ENCODE data around the gene LGALS14.

LGALS14 gene

GRCh38 chr19:39735688-39736087, 31.4 kb downstream of the LGALS14 start:
- H3K36me3 ChIP-seq (ENCODE audit: insufficient read depth, low read length), result no peaks in the 10 kb centered on the region
- DNase-seq (no peak), ATAC-seq (ENCODE audit: insufficient read depth, low read depth) (no peak)
- no peak overlapping the region for H2AFZ ChIP-seq (ENCODE audit: low read depth, low read length)
- no peaks in the 10 kb centered on the region for H3K9me3 ChIP-seq (ENCODE audit: insufficient read depth, low read length, severe bottlenecking)
- H3K4me2 ChIP-seq (ENCODE audit: insufficient read depth, low read length), result no peak overlapping the region
- H3K79me2 ChIP-seq (ENCODE audit: insufficient read depth, low read length), result no peaks in the 10 kb centered on the region
- no peak for TF ChIP-seq EZH2 (IDR thresholded peaks at IDR 0.05; ENCODE audit: borderline replicate concordance, low read depth, low read length, severe bottlenecking)
- TF ChIP-seq, protein P1, sequence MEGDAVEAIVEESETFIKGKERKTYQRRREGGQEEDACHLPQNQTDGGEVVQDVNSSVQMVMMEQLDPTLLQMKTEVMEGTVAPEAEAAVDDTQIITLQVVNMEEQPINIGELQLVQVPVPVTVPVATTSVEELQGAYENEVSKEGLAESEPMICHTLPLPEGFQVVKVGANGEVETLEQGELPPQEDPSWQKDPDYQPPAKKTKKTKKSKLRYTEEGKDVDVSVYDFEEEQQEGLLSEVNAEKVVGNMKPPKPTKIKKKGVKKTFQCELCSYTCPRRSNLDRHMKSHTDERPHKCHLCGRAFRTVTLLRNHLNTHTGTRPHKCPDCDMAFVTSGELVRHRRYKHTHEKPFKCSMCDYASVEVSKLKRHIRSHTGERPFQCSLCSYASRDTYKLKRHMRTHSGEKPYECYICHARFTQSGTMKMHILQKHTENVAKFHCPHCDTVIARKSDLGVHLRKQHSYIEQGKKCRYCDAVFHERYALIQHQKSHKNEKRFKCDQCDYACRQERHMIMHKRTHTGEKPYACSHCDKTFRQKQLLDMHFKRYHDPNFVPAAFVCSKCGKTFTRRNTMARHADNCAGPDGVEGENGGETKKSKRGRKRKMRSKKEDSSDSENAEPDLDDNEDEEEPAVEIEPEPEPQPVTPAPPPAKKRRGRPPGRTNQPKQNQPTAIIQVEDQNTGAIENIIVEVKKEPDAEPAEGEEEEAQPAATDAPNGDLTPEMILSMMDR (IDR thresholded peaks at IDR 0.05; ENCODE audit: borderline replicate concordance, extremely low read depth, low read length, poor library complexity, severe bottlenecking), result no peak
- no peaks in the 10 kb centered on the region for H4K20me1 ChIP-seq (ENCODE audit: insufficient read depth, low read length)
- H3K4me3 ChIP-seq (ENCODE audit: low read depth in 1 of 2, low read length in 2 of 2), result no peak overlapping the region
- no peak overlapping the region for H3K27ac ChIP-seq (ENCODE audit: low read length)
- no peaks in the 10 kb centered on the region for H3K4me1 ChIP-seq (ENCODE audit: insufficient read depth, low read length)
- H3K27me3 ChIP-seq (ENCODE audit: insufficient read depth, low read length, poor library complexity), result peaks cover 24% of the 10 kb centered on the region
- H3K9ac ChIP-seq (ENCODE audit: low read depth, low read length), result no peak overlapping the region

DNA sequence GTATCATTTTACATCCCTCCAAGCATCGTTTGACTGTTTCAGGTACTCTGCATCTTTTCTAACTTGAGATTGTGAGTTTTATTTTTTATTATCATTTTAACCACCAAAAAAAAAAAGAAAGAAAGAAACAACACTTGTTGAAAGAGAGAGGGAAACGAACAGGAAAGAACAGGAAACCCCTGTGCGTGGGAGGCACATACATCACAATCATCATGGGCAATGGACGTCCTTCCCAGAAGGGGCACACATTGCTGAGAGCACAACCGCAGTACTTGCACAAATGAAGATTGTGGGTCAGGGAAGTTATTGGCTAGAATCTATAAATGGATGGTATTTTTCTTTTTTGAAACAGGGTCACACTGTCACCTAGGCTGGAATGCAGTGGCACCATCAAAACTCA, 31.8 kb downstream of the LGALS14 start:
- no peaks in the 10 kb centered on the region for H4K20me1 ChIP-seq (ENCODE audit: insufficient read depth, low read length)
- DNase-seq (no peak), ATAC-seq (ENCODE audit: insufficient read depth, low read depth) (no peak)
- no peaks in the 10 kb centered on the region for H3K79me2 ChIP-seq (ENCODE audit: insufficient read depth, low read length)
- no peak overlapping the region for H3K4me3 ChIP-seq (ENCODE audit: low read depth in 1 of 2, low read length in 2 of 2)
- H3K9ac ChIP-seq (ENCODE audit: low read depth, low read length), result no peak overlapping the region
- no peak for TF ChIP-seq EZH2 (IDR thresholded peaks at IDR 0.05; ENCODE audit: borderline replicate concordance, low read depth, low read length, severe bottlenecking)
- TF ChIP-seq, protein P1 (IDR thresholded peaks at IDR 0.05; ENCODE audit: borderline replicate concordance, extremely low read depth, low read length, poor library complexity, severe bottlenecking), result no peak
- H3K27me3 ChIP-seq (ENCODE audit: insufficient read depth, low read length, poor library complexity), result peaks cover 24% of the 10 kb centered on the region
- no peak overlapping the region for H3K4me2 ChIP-seq (ENCODE audit: insufficient read depth, low read length)
- no peak overlapping the region for H3K27ac ChIP-seq (ENCODE audit: low read length)
- H3K36me3 ChIP-seq (ENCODE audit: insufficient read depth, low read length), result no peaks in the 10 kb centered on the region
- no peaks in the 10 kb centered on the region for H3K9me3 ChIP-seq (ENCODE audit: insufficient read depth, low read length, severe bottlenecking)
- no peak overlapping the region for H2AFZ ChIP-seq (ENCODE audit: low read depth, low read length)
- H3K4me1 ChIP-seq (ENCODE audit: insufficient read depth, low read length), result no peaks in the 10 kb centered on the region

- Histone ChIP-seq H3K36me3 (ENCODE audit: insufficient read depth, low read length) (no peaks in the 10 kb centered on the region), H3K27me3 (ENCODE audit: insufficient read depth, low read length, poor library complexity) (peaks cover 20% of the 10 kb centered on the region), H3K79me2 (ENCODE audit: insufficient read depth, low read length) (no peaks in the 10 kb centered on the region), H3K4me2 (ENCODE audit: insufficient read depth, low read length) (no peak overlapping the region), H3K4me1 (ENCODE audit: insufficient read depth, low read length) (no peaks in the 10 kb centered on the region), H2AFZ (ENCODE audit: low read depth, low read length) (no peak overlapping the region), H4K20me1 (ENCODE audit: insufficient read depth, low read length) (no peaks in the 10 kb centered on the region), H3K27ac (ENCODE audit: low read length) (no peak overlapping the region), H3K4me3 (ENCODE audit: low read depth in 1 of 2, low read length in 2 of 2) (no peak overlapping the region), H3K9ac (ENCODE audit: low read depth, low read length) (no peak overlapping the region), H3K9me3 (ENCODE audit: insufficient read depth, low read length, severe bottlenecking) (no peaks in the 10 kb centered on the region)
- ATAC-seq (ENCODE audit: insufficient read depth, low read depth), result no peak
- DNase-seq, result no peak
- TF ChIP-seq, protein P1 (IDR thresholded peaks at IDR 0.05; ENCODE audit: borderline replicate concordance, extremely low read depth, low read length, poor library complexity, severe bottlenecking), result no peak
- no peak for TF ChIP-seq EZH2 (IDR thresholded peaks at IDR 0.05; ENCODE audit: borderline replicate concordance, low read depth, low read length, severe bottlenecking)
Observed at GRCh38 chr19:39737351-39737750, 33.1 kb downstream of the LGALS14 start.

GRCh38 chr19:39737891-39738290, 33.6 kb downstream of the LGALS14 start, which contains the start of gene CLC:
Gene CLC (minus strand): TSS chr19:39738029. CDS start chr19:39737952, 77 bp downstream.
- no peak within 1 kb of the TSS for H3K4me3 ChIP-seq (ENCODE audit: low read depth in 1 of 2, low read length in 2 of 2)
- H3K9me3 ChIP-seq (ENCODE audit: insufficient read depth, low read length, severe bottlenecking), result no peaks in the 10 kb centered on the region
- no peak within 1 kb of the TSS for H3K27ac ChIP-seq (ENCODE audit: low read length)
- no peak within 1 kb of the TSS for H3K9ac ChIP-seq (ENCODE audit: low read depth, low read length)
- H3K4me2 ChIP-seq (ENCODE audit: insufficient read depth, low read length), result no peak within 1 kb of the TSS
- TF ChIP-seq EZH2 (IDR thresholded peaks at IDR 0.05; ENCODE audit: borderline replicate concordance, low read depth, low read length, severe bottlenecking), result no peak
- TF ChIP-seq, protein P1 (IDR thresholded peaks at IDR 0.05; ENCODE audit: borderline replicate concordance, extremely low read depth, low read length, poor library complexity, severe bottlenecking), result no peak
- DNase-seq (no peak), ATAC-seq (ENCODE audit: insufficient read depth, low read depth) (no peak)
- H2AFZ ChIP-seq (ENCODE audit: low read depth, low read length), result no peak within 1 kb of the TSS
- H3K36me3 ChIP-seq (ENCODE audit: insufficient read depth, low read length), result no peaks in the 10 kb centered on the region
- peaks cover 20% of the 10 kb centered on the region for H3K27me3 ChIP-seq (ENCODE audit: insufficient read depth, low read length, poor library complexity)
- H3K79me2 ChIP-seq (ENCODE audit: insufficient read depth, low read length), result no peaks in the 10 kb centered on the region
- no peaks in the 10 kb centered on the region for H4K20me1 ChIP-seq (ENCODE audit: insufficient read depth, low read length)
- no peaks in the 10 kb centered on the region for H3K4me1 ChIP-seq (ENCODE audit: insufficient read depth, low read length)
